Caco-2 (cell line): Measurements from ENCODE around the gene CRYBA1. TPM values are rescaled to one million over a fixed set of nuclear protein-coding genes. Genes with fewer than 3 reads are reported as not detected.

Source experiments
- BruUV-seq: library from RNA; stranded (reverse); fragments of 400-500 nt; replicated peaks from 2 replicates; lab custom pipeline; 2021; lab: Mats Ljungman, UMichigan
- CTCF ChIA-PET: fragments of 300-600 bp; sonication (Branson Sonifier 250); formaldehyde crosslinking; loops from one replicate; lab custom pipeline; 2022; ENCODE audit warnings: antibody characterized with exemption; lab: Charles Lee
- POLR2A ChIA-PET: fragments of 300-600 bp; sonication (Branson Sonifier 250); formaldehyde crosslinking; loops from one replicate; lab custom pipeline; 2022; ENCODE audit warnings: antibody characterized with exemption; lab: Charles Lee
- DNase-seq, 2 experiments: peaks; one replicate each; pipeline versions ENCODE4 v3.0.0 to v3.0.0-alpha.2; 2020 to 2022
- H3K27me3 ChIP-seq: replicated peaks from 2 replicates; pipeline ENCODE4 v1.6.0; 2011; ENCODE audit warnings: low read length; ENCODE audit not compliant: control insufficient read depth, insufficient read depth
- H3K36me3 ChIP-seq: 2 replicates; pipeline ENCODE4 v1.5.1; 2011; ENCODE audit warnings: low read length; ENCODE audit not compliant: control insufficient read depth, insufficient read depth
- H3K4me1 ChIP-seq: fragments of 250-450 bp; sonication (Bioruptor Pico); 2 replicates; pipeline ENCODE4 v1.5.1; 2020; ENCODE audit warnings: mild to moderate bottlenecking
- H3K4me3 ChIP-seq: 2 replicates; pipeline ENCODE4 v1.5.1; 2011; ENCODE audit warnings: low read depth, mild to moderate bottlenecking, control low read depth, low read length
- H3K9me3 ChIP-seq: fragments of 250-450 bp; sonication (Bioruptor Pico); 2 replicates; pipeline ENCODE4 v1.5.1; 2020; ENCODE audit warnings: mild to moderate bottlenecking, moderate library complexity
- H3K27ac Mint-ChIP-seq: one replicate; pipeline ENCODE4 v1.8.0; 2022; ENCODE audit warnings: mixed read lengths; ENCODE audit not compliant: unreplicated experiment
- H3K27me3 Mint-ChIP-seq: one replicate; pipeline ENCODE4 v1.8.0; 2022; ENCODE audit warnings: mixed read lengths; ENCODE audit not compliant: insufficient read depth, unreplicated experiment
- H3K36me3 Mint-ChIP-seq: one replicate; pipeline ENCODE4 v1.8.0; 2022; ENCODE audit warnings: mild to moderate bottlenecking, mixed read lengths; ENCODE audit not compliant: insufficient read depth, unreplicated experiment
- H3K4me1 Mint-ChIP-seq: one replicate; pipeline ENCODE4 v1.8.0; 2022; ENCODE audit warnings: low read depth, mixed read lengths; ENCODE audit not compliant: unreplicated experiment
- H3K4me3 Mint-ChIP-seq: one replicate; pipeline ENCODE4 v1.8.0; 2022; ENCODE audit warnings: mild to moderate bottlenecking, moderate library complexity, mixed read lengths; ENCODE audit not compliant: unreplicated experiment
- H3K9me3 Mint-ChIP-seq: one replicate; pipeline ENCODE4 v1.8.0; 2022; ENCODE audit warnings: mixed read lengths; ENCODE audit not compliant: unreplicated experiment
- CTCF ChIP-seq, 2 experiments: fragments of 200-600 bp in 1 of 2; IDR thresholded peaks; 1 replicate in 1 of 2; 2 replicates in 1 of 2; pipeline versions ENCODE4 v1.5.1 to v1.8.0; 2011 to 2022; ENCODE audit warnings: antibody characterized with exemption in 1 of 2, control low read depth in 1 of 2, inconsistent platforms in 1 of 2, low read depth in 1 of 2, low read length in 1 of 2, mild to moderate bottlenecking in 1 of 2, moderate library complexity in 1 of 2; ENCODE audit not compliant: insufficient read depth in 1 of 2, severe bottlenecking in 1 of 2, unreplicated experiment in 1 of 2
- intact Hi-C: fragments of 100-400 bp; cut with micrococcal nuclease; formaldehyde crosslinking; loops from one replicate; pipeline ENCODE4 v1.10.0; 2022; ENCODE audit not compliant: unreplicated experiment
- total RNA-seq: library from RNA; stranded (reverse); gene quantifications from 2 replicates; pipeline ENCODE4 v1.2.3, GENCODE V29; 2022

Gene CRYBA1
- total RNA-seq, 1 experiment from 2014 or later = not detected

DNA sequence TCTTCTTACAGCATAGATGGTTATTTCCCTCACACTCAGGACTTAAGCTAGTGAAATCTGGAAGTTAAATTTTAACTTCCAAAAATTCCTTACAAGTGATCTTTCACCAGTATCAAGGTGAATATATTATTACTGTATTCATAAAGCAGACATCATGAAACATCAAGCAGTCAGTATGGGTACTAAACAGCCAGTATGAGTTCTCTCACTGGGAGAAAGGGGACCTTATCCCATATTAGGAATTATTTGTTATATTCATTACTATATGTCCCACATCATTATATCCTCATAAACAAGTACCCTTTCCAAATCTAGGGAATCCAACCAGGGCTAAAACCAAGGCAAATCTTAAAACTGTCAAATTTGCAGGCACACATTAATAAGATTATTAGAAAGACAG is 32.0 kb downstream of the CRYBA1 start:
- no peaks in the 10 kb centered on the region for H3K27me3 ChIP-seq
- H3K9me3 Mint-ChIP-seq = peaks cover 10% of the 10 kb centered on the region
- peaks cover 99% of the 10 kb centered on the region for H3K36me3 Mint-ChIP-seq
- ChIA-PET CTCF (interaction anchor here (0.6 kb wide), 1 partner anchor 16 kb away, joined by 4 read pairs; no protein-coding TSS in a partner anchor), POLR2A (no interaction called here)
- no peak for TF ChIP-seq CTCF (IDR thresholded peaks at IDR 0.05; ENCODE audit: insufficient read depth in 1 of 2, low read depth in 1 of 2, low read length in 1 of 2, severe bottlenecking in 1 of 2, unreplicated experiment in 1 of 2)
- H3K36me3 ChIP-seq = peaks cover 12% of the 10 kb centered on the region
- no peak for DNase-seq
- BruUV-seq = TSS peak; percentile 1
- peaks cover 32% of the 10 kb centered on the region for H3K4me1 Mint-ChIP-seq
- H3K27ac Mint-ChIP-seq = no peak overlapping the region
- no peak overlapping the region for H3K4me3 ChIP-seq
- 0 out of 2 replicates have a peak, but pooled peaks cover 3% of the 10 kb centered on the region for H3K9me3 ChIP-seq
- intact Hi-C loops = no loop called here
- H3K4me3 Mint-ChIP-seq = no peak overlapping the region
- peaks cover 42% of the 10 kb centered on the region for H3K4me1 ChIP-seq
- H3K27me3 Mint-ChIP-seq = no peaks in the 10 kb centered on the region

GRCh38 chr17:29279397-29280070 is 32.9 kb downstream of the CRYBA1 start:
- ChIA-PET POLR2A (no interaction called here), CTCF (no interaction called here)
- Mint-ChIP-seq H3K36me3 (peaks cover 99% of the 10 kb centered on the region), H3K9me3 (peaks cover 6% of the 10 kb centered on the region), H3K4me1 (peaks cover 33% of the 10 kb centered on the region), H3K27ac (no peak overlapping the region), H3K27me3 (no peaks in the 10 kb centered on the region), H3K4me3 (no peak overlapping the region)
- Histone ChIP-seq H3K4me1 (peaks cover 40% of the 10 kb centered on the region), H3K36me3 (peaks cover 13% of the 10 kb centered on the region), H3K4me3 (no peak overlapping the region), H3K27me3 (no peaks in the 10 kb centered on the region), H3K9me3 (0 out of 2 replicates have a peak, but pooled peaks cover 3% of the 10 kb centered on the region)
- no peak for DNase-seq
- no TSS peak for BruUV-seq
- TF ChIP-seq CTCF (IDR thresholded peaks at IDR 0.05; ENCODE audit: insufficient read depth in 1 of 2, low read depth in 1 of 2, low read length in 1 of 2, severe bottlenecking in 1 of 2, unreplicated experiment in 1 of 2) = no peak
- intact Hi-C loops = no loop called here

DNA sequence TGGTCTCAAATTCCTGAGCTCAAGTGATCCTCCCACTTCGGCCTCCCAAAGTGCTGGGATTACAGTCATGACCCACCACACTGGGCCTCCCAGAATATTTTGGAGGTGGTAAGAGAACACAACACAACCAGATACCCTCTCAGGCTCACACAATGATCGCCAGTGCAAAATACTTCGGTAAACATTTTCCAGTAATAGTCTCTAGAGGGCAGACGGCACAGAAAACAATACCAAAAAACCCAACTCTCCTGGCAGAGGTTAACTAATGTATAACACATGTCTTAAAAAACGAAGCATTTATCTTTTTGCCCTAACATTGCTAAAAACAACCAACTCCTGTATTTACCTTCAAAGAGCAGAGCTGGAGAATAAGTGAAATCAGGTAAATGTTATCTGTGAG is 36.8 kb downstream of the CRYBA1 start:
- peaks cover 25% of the 10 kb centered on the region for H3K4me1 Mint-ChIP-seq

More for the DNA sequence above, 36.8 kb downstream of the CRYBA1 start:
- POLR2A ChIA-PET = interaction anchor here (1.7 kb wide), 1 partner anchor 11 kb away, joined by 4 read pairs; the partner anchor contains the start of gene NUFIP2
- CTCF ChIA-PET = interaction anchor here (0.6 to 1.2 kb wide), 2 partner anchors 8 to 11 kb away, joined by 3 to 4 read pairs; no protein-coding TSS in a partner anchor
- Mint-ChIP-seq H3K27ac (no peak overlapping the region), H3K36me3 (peaks cover 99% of the 10 kb centered on the region), H3K27me3 (no peaks in the 10 kb centered on the region), H3K4me3 (no peak overlapping the region), H3K9me3 (no peaks in the 10 kb centered on the region)
- intact Hi-C loops = no loop called here
- no TSS peak for BruUV-seq
- peaks cover 20% of the 10 kb centered on the region for H3K36me3 ChIP-seq
- TF ChIP-seq CTCF (IDR thresholded peaks at IDR 0.05; ENCODE audit: insufficient read depth in 1 of 2, low read depth in 1 of 2, low read length in 1 of 2, severe bottlenecking in 1 of 2, unreplicated experiment in 1 of 2) = peak in 1 of 2 experiments; percentile 21
- H3K4me3 ChIP-seq = no peak overlapping the region
- DNase-seq = no peak
- 0 out of 2 replicates have a peak, but pooled peaks cover 3% of the 10 kb centered on the region for H3K9me3 ChIP-seq
- H3K4me1 ChIP-seq = peaks cover 19% of the 10 kb centered on the region
- no peaks in the 10 kb centered on the region for H3K27me3 ChIP-seq
